Mammary epithelial cell (primary cell): ENCODE data around the gene SRD5A3.

ENCODE experiments used
- EZH2 ChIP-seq: IDR thresholded peaks from 2 replicates; pipeline ENCODE4 v1.6.1; 2012; ENCODE audit warnings: low read length, inconsistent platforms, borderline replicate concordance
- TF ChIP-seq, protein P1 (sequence below), 2 donors: IDR thresholded peaks in 1 of 2; conservative IDR thresholded peaks in 1 of 2; 2 replicates each; pipeline ENCODE4 v1.5.1; 2011 to 2012; ENCODE audit warnings: inconsistent platforms in 2 of 2, low read length in 2 of 2, mild to moderate bottlenecking in 2 of 2, control low read depth in 1 of 2, low read depth in 1 of 2; ENCODE audit not compliant: insufficient read depth in 1 of 2; ENCODE audit errors: extremely low read depth in 1 of 2

DNA sequence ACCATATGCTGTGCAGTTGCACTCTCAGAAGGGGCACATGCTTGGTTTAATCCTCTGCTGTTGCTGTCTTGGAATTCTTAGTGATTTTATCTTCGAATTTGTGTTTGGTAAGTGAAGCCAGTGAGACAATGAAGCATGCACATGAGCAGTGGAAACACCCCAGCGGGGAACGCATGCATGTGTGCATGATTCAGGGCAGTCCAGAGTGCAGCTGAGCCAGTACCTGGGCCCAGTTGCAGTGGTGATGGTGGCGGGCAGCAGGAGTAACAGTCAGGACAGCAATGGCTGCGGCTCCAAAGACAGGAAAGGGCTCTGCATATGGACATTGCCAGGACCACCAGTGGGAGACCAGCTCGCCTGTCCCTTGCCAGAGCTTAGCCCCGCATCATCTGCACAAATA, 35.5 kb downstream of the SRD5A3 start:
- TF ChIP-seq, protein P1, sequence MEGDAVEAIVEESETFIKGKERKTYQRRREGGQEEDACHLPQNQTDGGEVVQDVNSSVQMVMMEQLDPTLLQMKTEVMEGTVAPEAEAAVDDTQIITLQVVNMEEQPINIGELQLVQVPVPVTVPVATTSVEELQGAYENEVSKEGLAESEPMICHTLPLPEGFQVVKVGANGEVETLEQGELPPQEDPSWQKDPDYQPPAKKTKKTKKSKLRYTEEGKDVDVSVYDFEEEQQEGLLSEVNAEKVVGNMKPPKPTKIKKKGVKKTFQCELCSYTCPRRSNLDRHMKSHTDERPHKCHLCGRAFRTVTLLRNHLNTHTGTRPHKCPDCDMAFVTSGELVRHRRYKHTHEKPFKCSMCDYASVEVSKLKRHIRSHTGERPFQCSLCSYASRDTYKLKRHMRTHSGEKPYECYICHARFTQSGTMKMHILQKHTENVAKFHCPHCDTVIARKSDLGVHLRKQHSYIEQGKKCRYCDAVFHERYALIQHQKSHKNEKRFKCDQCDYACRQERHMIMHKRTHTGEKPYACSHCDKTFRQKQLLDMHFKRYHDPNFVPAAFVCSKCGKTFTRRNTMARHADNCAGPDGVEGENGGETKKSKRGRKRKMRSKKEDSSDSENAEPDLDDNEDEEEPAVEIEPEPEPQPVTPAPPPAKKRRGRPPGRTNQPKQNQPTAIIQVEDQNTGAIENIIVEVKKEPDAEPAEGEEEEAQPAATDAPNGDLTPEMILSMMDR (conservative IDR thresholded peaks at IDR 0.05 in 1 of 2, IDR thresholded peaks at IDR 0.05 in 1 of 2; ENCODE audit: extremely low read depth in 1 of 2, insufficient read depth in 1 of 2, low read depth in 1 of 2, low read length in 2 of 2): no peak
- TF ChIP-seq EZH2: no peak
